PFSK-1 (cell line): ENCODE data around the gene C11orf71.

Experiments
- FOXP2 ChIP-seq: optimal IDR thresholded peaks from 2 replicates; pipeline ENCODE3; 2011; ENCODE audit warnings: borderline replicate concordance, control low read depth, inconsistent platforms; ENCODE audit not compliant: insufficient read depth; ENCODE audit errors: extremely low read length, extremely low read depth
- POLR2AphosphoS5 ChIP-seq: IDR thresholded peaks from 2 replicates; pipeline ENCODE4 v1.6.1; 2012; ENCODE audit warnings: low read depth, mild to moderate bottlenecking, control low read depth, low read length, moderate library complexity
- REST ChIP-seq, 2 experiments: IDR thresholded peaks; 2 replicates each; pipeline versions ENCODE4 v1.6.1 to v1.8.0; 2011 to 2012; ENCODE audit warnings: low read depth in 2 of 2, low read length in 2 of 2, control low read depth in 1 of 2, inconsistent platforms in 1 of 2, mild to moderate bottlenecking in 1 of 2, moderate library complexity in 1 of 2; ENCODE audit not compliant: insufficient read depth in 1 of 2
- SIN3A ChIP-seq: IDR thresholded peaks from 2 replicates; pipeline ENCODE4 v1.6.1; 2012; ENCODE audit warnings: mild to moderate bottlenecking, low read length, moderate library complexity, borderline replicate concordance; ENCODE audit not compliant: insufficient read depth
- TAF1 ChIP-seq: IDR thresholded peaks from 2 replicates; pipeline ENCODE4 v1.6.1; 2012; ENCODE audit warnings: low read length, control low read depth, borderline replicate concordance; ENCODE audit not compliant: insufficient read depth

The C11orf71 gene

GRCh38 chr11:114447444-114447843, 47.1 kb upstream of the C11orf71 start:
- no peak for TF ChIP-seq TAF1
- no peak for TF ChIP-seq FOXP2
- no peak for TF ChIP-seq REST (IDR thresholded peaks at IDR 0.05; ENCODE audit: insufficient read depth in 1 of 2, low read depth in 2 of 2, low read length in 2 of 2)
- TF ChIP-seq SIN3A = no peak
- no peak for TF ChIP-seq POLR2AphosphoS5

GRCh38 chr11:114442536-114442935, 42.2 kb upstream of the C11orf71 start:
- no peak for TF ChIP-seq POLR2AphosphoS5
- no peak for TF ChIP-seq REST (IDR thresholded peaks at IDR 0.05; ENCODE audit: insufficient read depth in 1 of 2, low read depth in 2 of 2, low read length in 2 of 2)
- no peak for TF ChIP-seq SIN3A
- no peak for TF ChIP-seq FOXP2
- no peak for TF ChIP-seq TAF1

- TF ChIP-seq TAF1 (no peak), REST (IDR thresholded peaks at IDR 0.05; ENCODE audit: insufficient read depth in 1 of 2, low read depth in 2 of 2, low read length in 2 of 2) (no peak), SIN3A (no peak), FOXP2 (no peak), POLR2AphosphoS5 (no peak)
Measured at GRCh38 chr11:114441921-114442320, 41.6 kb upstream of the C11orf71 start.

GRCh38 chr11:114440971-114441763, 40.9 kb upstream of the C11orf71 start:
- TF ChIP-seq REST (IDR thresholded peaks at IDR 0.05; ENCODE audit: insufficient read depth in 1 of 2, low read depth in 2 of 2, low read length in 2 of 2) (no peak), TAF1 (no peak), FOXP2 (no peak), POLR2AphosphoS5 (no peak), SIN3A (no peak)

- TF ChIP-seq SIN3A = no peak
- TF ChIP-seq REST (IDR thresholded peaks at IDR 0.05; ENCODE audit: insufficient read depth in 1 of 2, low read depth in 2 of 2, low read length in 2 of 2) = no peak
- no peak for TF ChIP-seq FOXP2
- TF ChIP-seq POLR2AphosphoS5 = no peak
- TF ChIP-seq TAF1 = no peak
Measured at GRCh38 chr11:114440121-114440860, 40.0 kb upstream of the C11orf71 start.
